Stimulated activated CD4-positive, alpha-beta T cell treated with anti-CD3 and anti-CD28 coated beads, Interleukin-4, amount 100 ng/mL, for 24 hours (primary cell): ENCODE data around the gene HTR3E.
"Not testable (repeated sequence)": the region's sequence is repeated elsewhere in the genome, so short reads cannot be mapped to it uniquely, and the experiment has no call there.

Experiments
- DNase-seq: peaks from one replicate; pipeline ENCODE4 v3.0.0-alpha.2; 2020

Gene HTR3E

GRCh38 chr3:184096811-184097383 is at the start of gene HTR3E:
TSS of gene HTR3E (plus strand) at chr3:184097064. CDS start at chr3:184097530, 466 bp downstream.
- no peak for DNase-seq

- DNase-seq, result no peak
These were observed 46.5 kb upstream of the HTR3E start for GRCh38 chr3:184050217-184050847.

GRCh38 chr3:184052767-184053166 is 44.1 kb upstream of the HTR3E start, which contains the start of gene HTR3C:
TSS of gene HTR3C (plus strand) at chr3:184053047. CDS start at chr3:184053081, 34 bp downstream.
- DNase-seq, result no peak

GRCh38 chr3:184058029-184058428 is 38.8 kb upstream of the HTR3E start:
- DNase-seq, result no peak

DNA sequence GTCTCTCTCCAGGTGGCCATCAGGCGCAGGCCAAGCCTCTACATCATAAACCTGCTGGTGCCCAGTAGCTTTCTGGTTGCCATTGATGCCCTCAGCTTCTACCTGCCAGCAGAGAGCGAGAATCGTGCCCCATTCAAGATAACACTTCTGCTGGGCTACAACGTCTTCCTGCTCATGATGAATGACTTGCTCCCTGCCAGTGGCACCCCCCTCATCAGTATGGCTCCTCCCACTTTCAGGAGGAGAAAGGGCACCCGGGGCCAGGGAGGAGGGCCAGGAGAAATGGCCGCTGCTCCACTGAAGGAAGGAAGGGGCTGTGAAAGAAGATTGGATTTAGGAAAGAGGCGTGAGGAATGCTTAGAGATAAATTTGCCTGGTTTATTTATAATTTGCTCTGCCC is 37.4 kb upstream of the HTR3E start:
- no peak for DNase-seq

DNA sequence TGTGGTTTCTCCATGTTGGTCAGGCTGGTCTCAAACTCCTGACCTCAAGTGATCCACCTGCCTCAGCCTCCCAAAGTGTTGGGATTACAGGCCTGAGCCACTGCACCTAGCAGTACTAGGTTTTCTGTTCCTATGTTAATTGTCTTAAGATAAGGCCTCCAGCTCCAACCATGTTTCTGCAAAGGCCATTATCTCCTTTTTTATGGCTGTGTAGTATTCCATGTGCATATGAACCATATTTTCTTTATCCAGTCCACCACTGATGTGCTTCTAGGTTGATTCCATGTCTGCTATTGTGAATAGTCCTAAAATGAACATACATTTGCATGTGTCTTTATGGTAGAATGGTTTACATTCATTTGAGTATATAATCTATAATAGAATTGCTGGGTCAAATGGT is 34.2 kb upstream of the HTR3E start:
- DNase-seq, result no peak

- no peak for DNase-seq
These were observed 30.7 kb upstream of the HTR3E start for GRCh38 chr3:184066211-184066610.

GRCh38 chr3:184067573-184068055 is 29.2 kb upstream of the HTR3E start:
- DNase-seq, result no peak

- DNase-seq, result no peak
These were observed 28.5 kb upstream of the HTR3E start for GRCh38 chr3:184068344-184068743.

GRCh38 chr3:184071142-184071541 is 25.7 kb upstream of the HTR3E start:
- DNase-seq, result not testable (repeated sequence)

- DNase-seq, result no peak
These were observed 23.2 kb upstream of the HTR3E start for GRCh38 chr3:184073621-184074020.

DNA sequence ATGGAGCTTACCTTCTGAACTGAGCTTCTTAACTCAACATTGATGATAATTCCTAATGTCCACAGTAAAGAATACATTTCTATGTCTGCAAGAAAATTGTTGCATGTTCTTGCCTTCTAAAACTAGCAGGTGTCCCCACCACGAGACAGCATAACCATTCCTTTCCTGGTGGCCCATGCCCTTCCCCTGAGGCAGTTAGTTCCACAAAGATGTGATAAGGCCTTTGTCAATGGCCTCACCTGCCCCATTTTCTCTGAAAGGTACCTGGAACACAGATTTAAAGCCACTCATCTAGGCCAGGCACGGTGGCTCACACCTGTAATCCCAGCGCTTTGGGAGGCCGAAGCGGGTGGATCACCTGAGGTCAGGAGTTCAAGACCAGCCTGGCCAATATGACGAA is 21.0 kb upstream of the HTR3E start:
- no peak for DNase-seq

GRCh38 chr3:184077881-184078280 is 19.0 kb upstream of the HTR3E start:
- DNase-seq, result no peak

DNA sequence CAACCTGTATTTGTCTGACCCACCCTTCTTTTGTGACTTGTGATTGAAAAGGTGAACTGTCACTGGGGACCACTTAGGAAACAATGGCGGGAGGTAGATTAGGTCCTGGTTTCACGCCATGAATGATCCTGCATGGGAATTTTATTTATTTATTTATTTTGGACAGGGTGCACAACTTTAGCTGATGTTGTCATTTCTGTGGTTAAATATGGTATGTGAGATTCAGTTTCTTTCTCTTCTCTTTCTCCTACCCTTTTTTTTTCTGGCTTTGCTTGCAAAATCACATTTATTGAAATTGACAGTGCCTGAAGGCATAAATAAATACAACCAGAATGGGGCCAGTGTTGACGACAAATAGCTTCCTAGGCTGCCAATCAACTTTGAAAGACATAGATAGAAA is 18.0 kb upstream of the HTR3E start:
- DNase-seq, result no peak

DNA sequence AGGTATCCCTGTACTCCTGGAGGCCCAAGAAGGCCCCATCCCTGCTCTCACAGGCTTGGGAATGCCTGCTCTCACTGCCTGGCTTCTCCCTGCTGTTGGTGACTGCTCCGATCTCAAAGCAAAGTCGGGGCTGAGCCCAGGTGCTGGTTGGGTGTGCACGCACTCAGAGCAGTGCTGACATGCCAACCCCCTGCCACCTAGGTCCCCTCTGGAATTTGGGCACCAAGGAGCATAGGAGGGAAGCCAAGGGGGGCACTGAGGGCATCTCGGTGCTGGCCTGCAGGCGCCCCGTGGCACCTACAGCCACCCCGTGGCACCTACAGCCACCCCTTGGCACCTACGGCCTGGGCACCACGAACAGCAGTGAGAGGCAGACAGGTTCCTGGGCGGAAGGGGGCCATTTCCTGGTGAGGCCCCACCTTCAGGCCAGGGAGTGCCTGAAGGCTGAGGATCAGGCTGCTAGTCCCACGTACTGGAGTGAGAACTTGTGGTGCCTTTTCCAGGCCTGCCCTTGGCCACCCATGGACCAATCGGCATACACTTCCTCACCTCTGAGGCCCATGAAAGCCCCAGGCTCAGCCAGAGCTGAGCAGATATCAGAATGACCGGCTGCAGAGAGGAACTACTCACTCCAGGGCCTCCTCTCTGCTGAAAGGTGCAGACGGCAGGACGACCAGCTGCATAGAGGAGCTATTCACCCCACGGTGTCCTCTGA is 15.6 kb upstream of the HTR3E start:
- no peak for DNase-seq

DNA sequence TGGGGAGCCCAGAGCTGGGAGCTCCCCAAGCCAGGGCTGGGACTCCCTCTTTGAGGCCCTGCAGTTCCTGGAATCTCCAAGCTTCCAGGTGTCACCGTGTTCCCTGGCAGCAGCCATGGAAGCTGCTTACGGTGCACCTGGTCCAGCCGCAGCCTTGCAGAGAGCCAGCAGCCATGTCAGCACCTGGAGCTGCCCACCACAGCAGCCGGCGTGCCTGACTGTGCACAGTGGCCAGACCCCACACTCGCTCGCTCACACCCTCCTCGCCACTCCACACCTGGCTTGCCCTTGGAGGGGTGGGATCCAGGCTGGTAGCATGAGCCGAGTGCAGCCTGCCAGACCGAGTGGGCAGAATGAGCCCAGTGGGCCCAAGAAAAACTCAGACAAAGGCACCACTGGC is 14.8 kb upstream of the HTR3E start:
- DNase-seq, result no peak

DNA sequence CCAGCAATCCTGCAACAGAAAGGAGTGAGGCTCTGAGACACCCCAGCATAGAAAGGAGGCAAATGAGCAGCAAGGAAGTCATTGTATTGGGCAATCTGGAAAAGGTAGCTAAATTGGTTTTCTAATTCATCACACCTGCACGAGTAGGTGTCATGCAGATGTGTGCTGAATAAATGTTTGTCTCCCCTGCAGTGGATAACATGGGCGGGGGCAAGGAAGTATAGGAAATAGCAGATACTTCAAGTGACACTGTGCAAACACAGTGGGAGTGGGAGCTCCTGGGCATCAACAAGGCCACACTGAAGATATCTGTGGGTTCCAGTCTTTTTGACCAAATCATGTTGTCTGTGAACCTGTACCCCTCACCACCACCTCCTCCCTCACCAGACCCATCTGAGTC is 14.4 kb upstream of the HTR3E start:
- no peak for DNase-seq

- DNase-seq, result no peak
These were observed 11.4 kb upstream of the HTR3E start for GRCh38 chr3:184085389-184085852.

GRCh38 chr3:184092199-184092598 is 4.7 kb upstream of the HTR3E start:
- no peak for DNase-seq

DNA sequence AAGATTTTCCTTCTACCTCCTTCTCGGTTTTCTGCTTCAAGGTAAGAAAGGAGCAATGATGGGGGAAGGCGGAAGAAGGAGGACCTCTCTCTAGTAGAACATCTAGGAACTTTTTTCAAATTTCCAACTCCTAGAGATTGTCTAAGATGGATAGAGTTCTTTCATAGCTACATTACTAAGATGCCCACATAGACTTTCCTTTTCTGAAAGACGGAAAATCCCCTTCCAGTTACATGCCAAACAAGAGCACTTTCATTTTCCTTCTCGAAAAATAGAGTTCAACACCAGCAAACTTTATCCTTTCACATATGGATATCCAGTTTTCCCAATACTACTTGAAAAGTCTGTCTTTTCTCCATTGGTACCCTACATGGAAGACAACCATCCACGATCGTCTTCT is 692 bp downstream of the HTR3E start:
- DNase-seq, result no peak

GRCh38 chr3:184099806-184100686 is 3.2 kb downstream of the HTR3E start:
- DNase-seq, result no peak

GRCh38 chr3:184110316-184110725 is 13.5 kb downstream of the HTR3E start:
- DNase-seq, result no peak

- DNase-seq, result no peak
These were observed 19.2 kb downstream of the HTR3E start for GRCh38 chr3:184116017-184116416.
